GDM1 (cell line): ENCODE data around the gene SLX4.

Experiments
- DNase-seq: peaks from one replicate; lab custom pipeline; 2025; lab: John Stamatoyannopoulos, UW

The SLX4 gene

GRCh38 chr16:3598236-3598635, 13.2 kb downstream of the SLX4 start:
- no peak for DNase-seq

DNA sequence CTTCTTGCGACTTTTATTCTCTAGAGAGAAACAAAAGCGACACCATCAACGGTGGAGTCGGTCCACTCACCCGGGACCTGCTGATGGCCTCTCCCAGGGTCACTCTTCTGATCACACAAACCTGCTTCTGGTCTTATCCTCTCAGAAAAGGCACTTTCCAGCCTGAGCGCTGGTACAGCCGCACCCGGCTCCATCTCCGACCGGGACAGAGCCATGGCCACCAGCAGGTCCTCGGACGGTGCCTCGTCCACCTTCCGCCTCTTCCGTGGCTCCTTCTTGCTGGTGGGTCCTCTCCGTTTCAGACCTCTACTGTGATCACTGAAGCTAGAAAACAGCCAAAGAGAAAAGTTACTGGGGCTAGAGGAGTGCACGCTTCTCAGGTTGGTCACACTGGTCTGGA, 13.7 kb downstream of the SLX4 start:
- no peak for DNase-seq

DNA sequence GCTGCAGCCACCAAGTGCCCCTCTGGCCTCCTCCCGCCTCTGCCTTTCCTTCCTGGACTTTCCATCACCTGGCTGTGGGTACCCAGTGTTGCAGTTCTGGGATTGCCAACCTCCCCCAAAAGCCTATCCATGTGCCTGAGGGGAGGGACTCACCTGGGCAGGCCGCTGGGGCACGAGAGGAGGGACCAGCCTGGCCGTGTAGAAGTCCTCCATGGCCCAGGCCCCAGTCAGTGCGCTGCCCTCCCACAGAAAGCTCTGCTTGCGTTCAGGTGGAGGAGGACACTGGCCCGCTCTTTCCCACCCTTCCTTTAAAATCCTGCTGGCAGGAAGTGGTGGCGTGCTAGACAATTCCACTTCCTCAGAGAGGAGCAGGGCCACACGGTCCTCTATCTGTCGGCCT, 14.2 kb downstream of the SLX4 start:
- DNase-seq = no peak

DNA sequence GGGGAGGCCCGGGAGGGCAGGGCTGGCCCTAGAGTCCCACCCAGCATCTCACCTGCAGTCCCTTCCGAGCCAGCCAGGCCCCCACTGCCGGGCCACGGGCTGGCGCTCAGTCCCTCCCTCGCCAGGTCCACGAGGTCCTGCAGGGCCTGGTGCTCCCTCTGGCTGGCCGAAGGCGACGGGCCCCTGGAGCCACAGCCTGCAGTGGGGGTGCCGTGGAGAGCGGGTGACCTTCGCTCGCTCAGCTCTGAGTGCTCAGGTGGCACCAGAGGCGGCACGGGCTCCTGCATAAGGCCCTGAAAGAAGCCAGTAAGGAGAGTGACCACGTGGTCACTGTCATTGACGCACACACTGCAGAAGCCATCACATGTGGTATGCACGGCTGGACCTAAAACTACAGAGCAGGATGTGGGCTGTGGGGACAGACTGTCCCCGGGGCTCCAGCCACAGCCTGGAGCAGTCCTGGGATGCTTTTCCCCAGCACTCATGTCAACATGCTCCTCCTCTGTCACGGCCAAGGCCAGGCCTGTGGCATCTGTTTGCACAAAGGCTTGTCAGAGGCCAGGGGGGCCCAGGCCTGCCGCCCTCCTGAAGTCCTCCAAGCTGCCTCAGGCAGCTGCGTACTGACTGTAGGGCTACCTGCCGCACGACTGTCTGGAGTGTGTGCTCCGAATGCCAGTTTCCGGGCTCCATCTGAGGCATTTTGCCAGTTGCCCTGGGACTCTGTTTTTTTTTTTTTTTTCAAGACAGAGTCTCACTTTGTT, 15.1 kb downstream of the SLX4 start:
- no peak for DNase-seq

GRCh38 chr16:3595521-3596021, 15.8 kb downstream of the SLX4 start:
- no peak for DNase-seq

- DNase-seq = no peak
Measured at GRCh38 chr16:3595110-3595486, 16.3 kb downstream of the SLX4 start.

- DNase-seq = no peak
Measured at GRCh38 chr16:3594316-3595109, 16.9 kb downstream of the SLX4 start.

GRCh38 chr16:3592559-3592958, 18.8 kb downstream of the SLX4 start:
- no peak for DNase-seq

GRCh38 chr16:3591991-3592390, 19.4 kb downstream of the SLX4 start:
- no peak for DNase-seq

DNA sequence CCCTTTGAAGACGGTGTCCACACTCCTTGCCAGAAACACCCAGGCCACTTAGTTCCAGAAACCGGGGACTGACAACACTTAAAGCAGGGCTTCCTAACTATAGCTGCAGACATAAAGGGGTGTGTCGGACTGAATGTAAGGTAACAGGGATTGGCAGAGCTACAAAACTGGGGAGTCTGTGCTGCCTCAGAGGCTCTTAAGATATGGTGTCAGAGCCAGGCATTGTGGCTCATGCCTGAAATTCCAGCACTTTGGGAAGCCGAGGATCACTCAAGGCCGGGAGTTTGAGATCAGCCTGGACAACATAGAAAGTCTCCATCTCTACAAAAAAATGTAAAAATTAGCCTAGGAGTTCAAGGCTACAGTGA, 20.0 kb downstream of the SLX4 start:
- no peak for DNase-seq

- DNase-seq = no peak
Measured at GRCh38 chr16:3590736-3591435, 20.5 kb downstream of the SLX4 start.

DNA sequence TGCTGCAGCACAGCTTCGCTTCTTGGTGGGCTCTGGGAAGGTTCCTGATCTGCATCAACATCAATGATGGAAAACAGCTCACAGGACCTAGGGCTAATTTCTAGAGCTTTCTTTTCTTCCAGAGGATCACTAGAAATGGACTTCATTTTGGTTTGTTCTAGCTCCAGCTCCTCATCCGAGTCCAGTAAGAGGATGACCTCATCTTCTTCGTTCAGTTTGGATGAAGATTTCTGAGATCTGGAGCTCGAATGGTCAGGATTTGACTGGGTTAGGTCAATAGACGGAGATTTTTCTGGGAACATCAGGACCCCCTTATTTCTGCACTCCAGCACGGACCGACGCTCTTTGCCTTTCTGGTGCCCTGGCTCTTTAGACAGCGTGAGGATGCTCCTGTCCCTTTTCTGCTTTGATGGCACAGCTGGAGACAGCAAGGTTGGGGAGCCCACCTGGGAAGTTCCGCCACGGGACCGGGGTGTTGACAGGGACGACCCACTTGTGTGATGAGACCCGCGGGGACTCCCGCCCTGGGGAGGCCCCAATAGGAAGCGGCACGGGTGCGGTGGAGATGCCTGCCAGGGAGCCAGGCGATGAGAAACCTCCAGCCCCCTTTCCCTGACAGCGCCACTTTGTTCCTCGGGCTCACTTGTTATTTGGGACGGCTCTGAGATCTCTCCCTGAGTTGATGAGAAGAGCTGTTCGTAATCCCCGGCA, 21.3 kb downstream of the SLX4 start:
- DNase-seq = no peak

- peak; percentile 33 for DNase-seq
Measured at GRCh38 chr16:3589441-3589921, 21.9 kb downstream of the SLX4 start.

DNA sequence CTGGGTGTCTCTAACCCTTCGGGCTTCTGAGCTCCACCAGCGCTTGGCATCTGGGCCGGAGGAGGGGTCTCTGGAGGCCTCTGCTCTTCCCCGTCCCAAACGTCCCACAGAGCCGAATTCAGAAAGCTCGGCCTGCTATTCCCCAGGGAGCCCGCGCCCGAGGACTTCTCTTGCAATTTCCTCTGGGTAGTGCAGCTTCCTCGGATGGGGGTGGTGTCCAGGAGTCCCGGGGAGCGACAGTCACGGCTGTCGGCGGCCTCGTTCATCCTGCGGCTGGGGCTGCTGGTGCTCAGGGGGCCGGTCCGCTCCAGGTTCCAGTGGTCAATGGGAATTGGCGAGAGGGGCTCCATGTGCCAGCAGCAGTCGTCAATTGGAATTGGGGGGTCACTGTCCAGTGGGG, 22.4 kb downstream of the SLX4 start:
- no peak for DNase-seq

DNA sequence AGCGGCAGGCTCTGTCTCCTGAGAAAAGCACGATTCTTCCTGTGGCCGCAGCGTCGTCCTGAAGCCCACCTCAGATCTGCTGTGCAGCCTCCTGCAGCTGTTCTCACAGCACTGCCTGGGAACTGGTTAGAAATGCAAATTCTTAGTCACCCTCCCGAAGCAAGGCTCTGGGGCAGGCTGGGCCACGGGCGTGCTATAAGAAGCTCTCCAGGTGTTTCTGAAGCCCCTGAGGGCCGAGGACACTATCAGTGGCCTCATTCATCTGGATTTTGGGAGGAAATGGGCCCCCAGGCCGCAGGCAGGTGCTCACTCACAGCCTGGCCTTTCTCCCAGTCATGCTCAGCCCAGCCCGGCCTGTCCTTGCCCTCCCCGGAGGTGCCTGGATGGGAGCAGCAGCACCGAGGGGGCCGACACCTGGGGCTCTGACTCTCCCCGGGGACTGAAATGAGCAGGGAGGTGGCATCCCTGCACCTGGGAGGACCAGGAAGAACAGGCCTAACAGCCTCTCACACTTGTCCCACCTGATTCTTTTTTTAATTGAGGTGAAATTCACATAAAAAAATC, 23.8 kb downstream of the SLX4 start:
- no peak for DNase-seq

DNA sequence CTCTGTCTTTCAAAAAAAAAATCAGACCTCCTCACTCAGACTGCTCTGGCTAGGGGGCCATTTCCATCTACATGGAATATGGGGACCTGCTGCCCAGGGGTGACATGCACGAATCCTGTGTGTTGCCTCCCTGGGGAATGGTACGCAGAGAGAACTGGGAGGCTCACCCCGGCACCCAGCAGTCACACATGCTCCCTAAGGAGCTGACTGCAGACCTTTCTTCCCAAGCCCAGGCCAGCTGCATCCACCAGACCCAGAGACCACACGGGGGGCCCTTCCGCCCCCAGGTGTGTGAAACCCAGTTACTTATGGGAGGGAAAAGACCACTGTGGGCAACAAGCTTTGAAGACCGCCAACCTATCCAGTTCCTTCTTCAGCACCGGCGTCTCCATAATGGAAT, 27.0 kb downstream of the SLX4 start:
- DNase-seq = no peak

- DNase-seq = no peak
Measured at GRCh38 chr16:3583303-3584038, 27.9 kb downstream of the SLX4 start.

GRCh38 chr16:3582276-3583165, 28.9 kb downstream of the SLX4 start:
- no peak for DNase-seq

DNA sequence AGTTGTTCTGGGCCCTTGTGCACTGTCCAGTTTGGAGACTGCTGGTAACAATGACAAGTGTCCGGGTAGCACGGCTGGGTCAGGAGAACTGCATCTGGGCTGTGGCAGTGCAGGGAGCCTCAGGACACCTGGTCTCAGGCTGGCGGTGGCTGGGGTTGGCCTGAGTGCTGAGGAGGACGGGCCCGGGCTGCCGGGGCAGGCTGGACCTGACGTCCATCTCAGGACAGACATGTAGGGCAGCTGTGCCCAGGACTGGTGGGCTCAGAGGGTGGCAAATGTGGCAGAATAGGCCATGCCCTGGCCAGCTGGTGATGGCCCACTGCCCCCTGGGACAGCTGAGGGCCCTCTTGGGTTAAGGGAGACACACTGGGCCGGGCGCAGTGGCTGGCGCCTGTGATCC, 30.0 kb downstream of the SLX4 start:
- no peak for DNase-seq

DNA sequence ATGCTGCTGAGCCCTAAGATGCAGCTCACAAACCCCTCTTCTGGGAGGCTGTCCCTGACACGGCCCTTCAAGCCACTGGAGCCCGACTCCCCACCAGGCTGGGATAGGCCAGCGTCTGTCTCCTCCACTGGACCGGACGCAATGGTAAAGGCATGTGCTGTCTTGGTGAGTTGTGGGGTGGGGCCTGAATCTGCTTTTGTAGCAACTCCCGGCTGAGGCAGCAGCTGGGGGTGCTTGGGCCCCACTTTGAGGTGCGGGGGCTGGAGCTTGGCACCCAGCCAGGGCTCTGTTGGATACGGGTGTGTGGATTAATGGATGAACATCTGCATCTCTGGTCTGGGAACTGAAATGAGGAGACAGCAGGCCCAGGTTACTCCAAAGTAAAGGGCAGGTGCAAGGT, 30.7 kb downstream of the SLX4 start:
- no peak for DNase-seq
